ENCODE results near the gene UQCRHL.

DNA sequence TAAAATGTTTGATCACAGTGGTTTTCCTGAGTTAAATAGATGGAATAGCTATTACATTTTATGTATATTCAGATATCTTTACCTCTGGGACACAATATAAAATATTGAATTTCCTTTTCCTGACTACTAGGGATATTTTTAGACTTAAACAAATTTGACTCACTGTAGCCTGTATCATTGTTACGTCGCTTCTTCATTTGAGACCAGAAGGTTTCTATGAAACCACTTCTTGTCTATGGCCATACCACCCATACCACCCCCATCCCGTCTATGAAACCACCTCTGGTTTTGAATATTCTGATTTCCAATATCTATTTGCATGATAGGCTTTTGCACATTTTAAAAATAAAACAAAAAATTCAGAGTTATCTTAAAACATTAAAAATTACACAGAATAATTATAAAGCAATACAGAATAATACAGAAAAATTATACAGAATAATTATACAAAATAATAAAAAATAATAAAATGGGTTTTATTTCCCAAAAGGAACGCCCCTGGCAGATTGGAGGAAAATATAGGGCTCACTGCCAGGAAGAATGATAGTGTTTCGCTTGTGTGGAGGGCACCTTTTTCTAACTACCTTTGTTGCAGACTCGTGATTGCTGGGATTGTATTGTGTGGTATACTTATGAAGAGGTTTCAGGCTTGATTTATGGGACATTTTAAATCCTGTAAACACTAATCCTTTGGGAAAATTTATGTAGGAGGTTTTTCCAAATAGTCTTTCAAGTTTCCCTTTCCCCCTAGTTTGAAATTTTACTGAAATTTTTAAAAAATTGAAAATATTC lies 44.8 kb upstream of the UQCRHL start:
- TF ChIP-seq, protein P1, sequence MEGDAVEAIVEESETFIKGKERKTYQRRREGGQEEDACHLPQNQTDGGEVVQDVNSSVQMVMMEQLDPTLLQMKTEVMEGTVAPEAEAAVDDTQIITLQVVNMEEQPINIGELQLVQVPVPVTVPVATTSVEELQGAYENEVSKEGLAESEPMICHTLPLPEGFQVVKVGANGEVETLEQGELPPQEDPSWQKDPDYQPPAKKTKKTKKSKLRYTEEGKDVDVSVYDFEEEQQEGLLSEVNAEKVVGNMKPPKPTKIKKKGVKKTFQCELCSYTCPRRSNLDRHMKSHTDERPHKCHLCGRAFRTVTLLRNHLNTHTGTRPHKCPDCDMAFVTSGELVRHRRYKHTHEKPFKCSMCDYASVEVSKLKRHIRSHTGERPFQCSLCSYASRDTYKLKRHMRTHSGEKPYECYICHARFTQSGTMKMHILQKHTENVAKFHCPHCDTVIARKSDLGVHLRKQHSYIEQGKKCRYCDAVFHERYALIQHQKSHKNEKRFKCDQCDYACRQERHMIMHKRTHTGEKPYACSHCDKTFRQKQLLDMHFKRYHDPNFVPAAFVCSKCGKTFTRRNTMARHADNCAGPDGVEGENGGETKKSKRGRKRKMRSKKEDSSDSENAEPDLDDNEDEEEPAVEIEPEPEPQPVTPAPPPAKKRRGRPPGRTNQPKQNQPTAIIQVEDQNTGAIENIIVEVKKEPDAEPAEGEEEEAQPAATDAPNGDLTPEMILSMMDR (tag by site-specific recombination; IDR thresholded peaks at IDR 0.05) = no peak
- TF ChIP-seq ZNF266 (tag by site-specific recombination; IDR thresholded peaks at IDR 0.05; ENCODE audit: low read depth) (no peak), MYNN (tag by site-specific recombination; IDR thresholded peaks at IDR 0.05; ENCODE audit: borderline replicate concordance) (no peak), SP2 (tag by site-specific recombination; IDR thresholded peaks at IDR 0.05) (no peak), BCL11A (tag by site-specific recombination; IDR thresholded peaks at IDR 0.05; ENCODE audit: low read depth) (no peak), YY1 (tag by site-specific recombination; IDR thresholded peaks at IDR 0.05) (no peak), ZNF660 (tag by site-specific recombination; IDR thresholded peaks at IDR 0.05) (no peak), ZNF777 (tag by site-specific recombination; IDR thresholded peaks at IDR 0.05; ENCODE audit: borderline replicate concordance) (no peak), ZNF248 (tag by site-specific recombination; IDR thresholded peaks at IDR 0.05) (no peak)
- TF ChIP-seq, protein P2, sequence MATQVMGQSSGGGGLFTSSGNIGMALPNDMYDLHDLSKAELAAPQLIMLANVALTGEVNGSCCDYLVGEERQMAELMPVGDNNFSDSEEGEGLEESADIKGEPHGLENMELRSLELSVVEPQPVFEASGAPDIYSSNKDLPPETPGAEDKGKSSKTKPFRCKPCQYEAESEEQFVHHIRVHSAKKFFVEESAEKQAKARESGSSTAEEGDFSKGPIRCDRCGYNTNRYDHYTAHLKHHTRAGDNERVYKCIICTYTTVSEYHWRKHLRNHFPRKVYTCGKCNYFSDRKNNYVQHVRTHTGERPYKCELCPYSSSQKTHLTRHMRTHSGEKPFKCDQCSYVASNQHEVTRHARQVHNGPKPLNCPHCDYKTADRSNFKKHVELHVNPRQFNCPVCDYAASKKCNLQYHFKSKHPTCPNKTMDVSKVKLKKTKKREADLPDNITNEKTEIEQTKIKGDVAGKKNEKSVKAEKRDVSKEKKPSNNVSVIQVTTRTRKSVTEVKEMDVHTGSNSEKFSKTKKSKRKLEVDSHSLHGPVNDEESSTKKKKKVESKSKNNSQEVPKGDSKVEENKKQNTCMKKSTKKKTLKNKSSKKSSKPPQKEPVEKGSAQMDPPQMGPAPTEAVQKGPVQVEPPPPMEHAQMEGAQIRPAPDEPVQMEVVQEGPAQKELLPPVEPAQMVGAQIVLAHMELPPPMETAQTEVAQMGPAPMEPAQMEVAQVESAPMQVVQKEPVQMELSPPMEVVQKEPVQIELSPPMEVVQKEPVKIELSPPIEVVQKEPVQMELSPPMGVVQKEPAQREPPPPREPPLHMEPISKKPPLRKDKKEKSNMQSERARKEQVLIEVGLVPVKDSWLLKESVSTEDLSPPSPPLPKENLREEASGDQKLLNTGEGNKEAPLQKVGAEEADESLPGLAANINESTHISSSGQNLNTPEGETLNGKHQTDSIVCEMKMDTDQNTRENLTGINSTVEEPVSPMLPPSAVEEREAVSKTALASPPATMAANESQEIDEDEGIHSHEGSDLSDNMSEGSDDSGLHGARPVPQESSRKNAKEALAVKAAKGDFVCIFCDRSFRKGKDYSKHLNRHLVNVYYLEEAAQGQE (tag by site-specific recombination; IDR thresholded peaks at IDR 0.05) = no peak
- TF ChIP-seq, protein P3, sequence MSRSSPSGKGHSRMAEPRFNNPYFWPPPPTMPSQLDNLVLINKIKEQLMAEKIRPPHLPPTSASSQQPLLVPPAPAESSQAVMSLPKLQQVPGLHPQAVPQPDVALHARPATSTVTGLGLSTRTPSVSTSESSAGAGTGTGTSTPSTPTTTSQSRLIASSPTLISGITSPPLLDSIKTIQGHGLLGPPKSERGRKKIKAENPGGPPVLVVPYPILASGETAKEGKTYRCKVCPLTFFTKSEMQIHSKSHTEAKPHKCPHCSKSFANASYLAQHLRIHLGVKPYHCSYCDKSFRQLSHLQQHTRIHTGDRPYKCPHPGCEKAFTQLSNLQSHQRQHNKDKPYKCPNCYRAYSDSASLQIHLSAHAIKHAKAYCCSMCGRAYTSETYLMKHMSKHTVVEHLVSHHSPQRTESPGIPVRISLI (tag by site-specific recombination; IDR thresholded peaks at IDR 0.05) = no peak
- TF ChIP-seq, protein P4, sequence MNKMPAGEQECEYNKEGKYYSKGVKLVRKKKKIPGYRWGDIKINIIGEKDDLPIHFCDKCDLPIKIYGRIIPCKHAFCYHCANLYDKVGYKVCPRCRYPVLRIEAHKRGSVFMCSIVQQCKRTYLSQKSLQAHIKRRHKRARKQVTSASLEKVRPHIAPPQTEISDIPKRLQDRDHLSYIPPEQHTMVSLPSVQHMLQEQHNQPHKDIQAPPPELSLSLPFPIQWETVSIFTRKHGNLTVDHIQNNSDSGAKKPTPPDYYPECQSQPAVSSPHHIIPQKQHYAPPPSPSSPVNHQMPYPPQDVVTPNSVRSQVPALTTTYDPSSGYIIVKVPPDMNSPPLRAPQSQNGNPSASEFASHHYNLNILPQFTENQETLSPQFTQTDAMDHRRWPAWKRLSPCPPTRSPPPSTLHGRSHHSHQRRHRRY (tag by site-specific recombination; IDR thresholded peaks at IDR 0.05) = no peak
- TF ChIP-seq, protein P5, sequence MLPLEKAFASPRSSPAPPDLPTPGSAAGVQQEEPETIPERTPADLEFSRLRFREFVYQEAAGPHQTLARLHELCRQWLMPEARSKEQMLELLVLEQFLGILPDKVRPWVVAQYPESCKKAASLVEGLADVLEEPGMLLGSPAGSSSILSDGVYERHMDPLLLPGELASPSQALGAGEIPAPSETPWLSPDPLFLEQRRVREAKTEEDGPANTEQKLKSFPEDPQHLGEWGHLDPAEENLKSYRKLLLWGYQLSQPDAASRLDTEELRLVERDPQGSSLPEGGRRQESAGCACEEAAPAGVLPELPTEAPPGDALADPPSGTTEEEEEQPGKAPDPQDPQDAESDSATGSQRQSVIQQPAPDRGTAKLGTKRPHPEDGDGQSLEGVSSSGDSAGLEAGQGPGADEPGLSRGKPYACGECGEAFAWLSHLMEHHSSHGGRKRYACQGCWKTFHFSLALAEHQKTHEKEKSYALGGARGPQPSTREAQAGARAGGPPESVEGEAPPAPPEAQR (tag by site-specific recombination; IDR thresholded peaks at IDR 0.05) = no peak

Measured in HEK293 (cell line).